ENCODE data around the gene FEM1A.

GRCh38 chr19:4775627-4776152 lies 15.8 kb upstream of the FEM1A start:
- TF ChIP-seq EZH2 (IDR thresholded peaks at IDR 0.05; ENCODE audit: low read depth, low read length, severe bottlenecking), result no peak
- no peak for TF ChIP-seq CTCF (IDR thresholded peaks at IDR 0.05; ENCODE audit: control extremely low read depth in 1 of 3, insufficient read depth in 1 of 3, low read depth in 1 of 3, low read length in 3 of 3)
- TF ChIP-seq TCF12 (IDR thresholded peaks at IDR 0.05; ENCODE audit: low read depth, low read length), result no peak

Data from H1 (cell line).